Fibroblast of gingiva (primary cell): Measurements from ENCODE around the gene KISS1.
"Not testable (repeated sequence)": the region's sequence is repeated elsewhere in the genome, so short reads cannot be mapped to it uniquely, and the experiment has no call there.

Experiments
- DNase-seq: peaks from one replicate; pipeline ENCODE4 v3.0.0-alpha.2; 2011; ENCODE audit warnings: low read depth

Gene KISS1

GRCh38 chr1:204196068-204196795 lies at the start of gene KISS1:
TSS of gene KISS1 (minus strand) at chr1:204196491. CDS start at chr1:204192876, 3,615 bp downstream.
- DNase-seq: no peak

DNA sequence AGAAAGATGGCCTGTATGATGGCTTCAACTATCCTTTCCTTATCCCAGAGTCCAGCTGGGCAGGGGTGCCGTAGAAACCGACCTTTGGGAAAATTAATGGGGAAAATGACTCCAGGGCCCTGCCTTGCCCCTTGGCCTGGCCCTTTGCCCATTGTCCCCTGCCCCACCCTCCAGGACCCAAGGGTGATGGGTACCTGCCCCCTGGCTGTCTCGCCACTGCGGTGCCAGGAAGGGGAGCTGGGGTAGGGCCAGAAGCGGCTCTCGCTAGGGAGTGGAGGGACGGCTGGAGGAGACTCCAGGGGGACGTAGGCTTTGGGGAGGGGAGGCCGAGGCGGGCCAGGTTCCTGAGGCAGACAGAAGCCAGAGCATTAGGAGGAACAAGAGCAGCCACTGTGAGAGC lies 46.6 kb upstream of the KISS1 start:
- DNase-seq: no peak

DNA sequence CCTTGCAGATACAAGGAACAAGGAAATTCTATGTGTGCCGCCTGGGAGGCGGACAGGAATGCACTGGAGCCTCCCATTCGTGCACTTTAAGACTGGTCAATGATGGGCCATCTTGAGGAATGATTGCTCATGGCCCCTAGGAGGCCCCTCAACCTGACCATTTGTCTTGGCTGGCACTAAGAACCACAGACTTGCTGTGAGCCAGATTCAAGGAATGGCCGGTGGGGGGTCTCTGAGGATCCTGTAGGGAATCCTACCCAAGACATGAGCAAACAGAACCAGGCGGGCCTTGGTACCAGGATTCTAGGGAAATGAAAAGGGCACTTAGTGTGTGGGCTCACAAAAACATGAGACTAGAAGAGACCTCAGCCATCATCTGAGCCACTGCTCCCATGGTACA lies 45.6 kb upstream of the KISS1 start:
- DNase-seq: no peak

DNA sequence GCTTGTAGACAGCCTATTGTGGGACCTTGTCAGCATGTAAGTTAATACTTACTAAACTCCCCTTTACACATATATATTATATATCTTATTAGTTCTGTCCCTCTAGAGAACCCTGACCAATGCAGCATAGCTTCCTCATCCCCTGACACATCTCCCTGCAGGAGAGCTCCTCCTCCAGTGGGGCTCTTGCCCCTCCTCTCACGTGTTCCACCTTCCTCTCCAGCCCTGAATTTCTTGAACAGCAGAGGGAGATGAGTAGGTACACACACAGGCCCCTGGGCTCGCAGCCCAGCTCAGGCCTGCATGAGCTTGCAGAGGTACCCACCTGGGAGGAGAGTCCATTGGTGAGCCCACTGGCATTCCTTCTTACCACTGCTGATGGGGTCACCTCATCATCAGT lies 44.8 kb upstream of the KISS1 start:
- no peak for DNase-seq

DNA sequence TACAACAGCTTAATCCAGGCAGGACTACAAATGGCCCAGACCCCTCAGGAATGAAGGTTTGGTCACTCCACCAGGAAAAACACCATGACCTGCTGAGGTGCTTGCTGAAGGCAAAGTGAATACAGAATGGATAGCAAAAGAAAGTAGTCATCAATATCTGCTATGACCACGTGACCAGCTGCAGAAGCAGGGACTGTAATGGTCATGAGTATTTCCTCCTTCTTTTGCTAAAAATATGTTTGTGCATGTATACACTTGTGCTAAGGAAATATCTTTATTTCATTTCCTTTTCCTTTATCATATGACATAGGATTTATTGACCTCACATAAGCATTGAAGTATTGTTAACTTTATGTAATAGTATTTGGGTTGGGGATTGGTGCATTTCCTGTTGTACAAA lies 43.9 kb upstream of the KISS1 start:
- DNase-seq: no peak

DNA sequence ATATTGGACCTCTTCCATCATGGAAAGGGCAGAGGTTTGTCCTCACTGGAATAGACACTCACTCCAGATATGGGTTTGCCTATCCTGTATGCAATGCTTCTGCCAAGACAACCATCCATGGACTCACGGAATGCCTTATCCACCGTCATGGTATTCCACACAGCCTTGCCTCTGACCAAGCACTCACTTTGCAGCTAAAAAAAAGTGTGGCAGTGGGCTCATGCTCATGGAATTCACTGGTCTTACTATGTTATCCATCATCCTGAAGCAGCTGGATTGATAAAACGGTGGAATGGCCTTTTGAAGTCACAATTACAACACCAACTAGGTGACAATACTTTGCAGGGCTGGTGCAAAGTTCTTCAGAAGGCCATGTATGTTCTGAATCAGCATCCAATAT lies 43.1 kb upstream of the KISS1 start:
- not testable (repeated sequence) for DNase-seq

DNA sequence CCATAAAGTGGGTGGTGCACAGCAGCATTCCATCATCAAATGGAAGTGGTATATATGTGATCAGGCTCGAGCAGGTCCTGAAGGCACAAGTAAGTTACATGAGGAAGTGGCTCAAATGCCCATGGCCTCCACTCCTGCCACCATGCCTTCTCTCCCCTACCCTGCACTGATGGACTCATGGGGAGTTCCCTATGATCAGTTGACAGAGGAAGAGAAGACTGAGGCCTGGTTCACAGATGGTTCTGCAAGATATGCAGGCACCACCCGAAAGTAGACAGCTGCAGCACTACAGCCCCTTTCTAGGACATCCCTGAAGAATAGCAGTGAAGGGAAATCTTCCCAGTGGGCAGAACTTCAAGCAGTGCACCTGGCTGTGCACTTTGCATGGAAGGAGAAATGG lies 42.2 kb upstream of the KISS1 start:
- DNase-seq: not testable (repeated sequence)

GRCh38 chr1:204237515-204237914 lies 41.2 kb upstream of the KISS1 start:
- not testable (repeated sequence) for DNase-seq

DNA sequence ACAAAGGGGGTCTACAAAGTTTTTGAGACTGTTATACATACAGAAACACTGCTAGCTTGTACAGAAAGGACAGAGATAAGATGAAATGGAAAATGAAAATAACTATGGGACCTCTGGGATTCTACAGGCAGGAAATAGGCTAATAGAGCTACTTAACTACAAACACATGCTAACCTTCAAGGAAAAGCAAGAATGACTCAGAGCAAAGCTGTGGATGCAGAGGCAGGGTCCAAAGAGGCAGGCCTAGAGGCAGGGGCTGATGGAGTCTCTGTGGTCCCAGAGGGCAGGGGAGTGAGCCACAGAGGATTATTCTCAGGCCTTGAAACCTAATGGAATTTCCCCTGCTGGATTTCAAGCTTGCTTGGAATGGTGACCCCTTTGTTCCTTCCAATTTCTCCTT lies 36.2 kb upstream of the KISS1 start:
- peak; percentile 9 for DNase-seq

DNA sequence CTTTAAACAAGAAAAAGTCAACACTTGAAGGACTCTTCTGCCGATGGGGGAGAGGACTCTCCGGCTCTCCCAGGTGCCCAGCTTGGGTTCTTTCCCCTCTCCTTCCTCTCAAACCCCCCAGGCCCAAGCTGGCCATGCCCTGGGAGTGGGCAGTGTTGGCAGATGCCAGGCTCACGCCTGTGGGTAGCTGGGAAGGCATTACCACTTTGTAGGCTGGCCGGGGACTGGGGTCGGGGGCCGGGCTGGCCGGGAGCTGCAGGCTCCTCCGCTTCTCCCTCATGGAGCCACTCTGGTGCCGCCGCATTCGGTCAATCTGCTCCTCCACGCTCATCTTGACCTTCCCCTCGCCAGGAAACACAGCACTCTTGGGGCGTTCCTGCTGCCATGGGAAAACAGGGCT lies 33.9 kb upstream of the KISS1 start:
- DNase-seq: no peak

GRCh38 chr1:204228896-204229295 lies 32.6 kb upstream of the KISS1 start:
- DNase-seq: no peak

DNA sequence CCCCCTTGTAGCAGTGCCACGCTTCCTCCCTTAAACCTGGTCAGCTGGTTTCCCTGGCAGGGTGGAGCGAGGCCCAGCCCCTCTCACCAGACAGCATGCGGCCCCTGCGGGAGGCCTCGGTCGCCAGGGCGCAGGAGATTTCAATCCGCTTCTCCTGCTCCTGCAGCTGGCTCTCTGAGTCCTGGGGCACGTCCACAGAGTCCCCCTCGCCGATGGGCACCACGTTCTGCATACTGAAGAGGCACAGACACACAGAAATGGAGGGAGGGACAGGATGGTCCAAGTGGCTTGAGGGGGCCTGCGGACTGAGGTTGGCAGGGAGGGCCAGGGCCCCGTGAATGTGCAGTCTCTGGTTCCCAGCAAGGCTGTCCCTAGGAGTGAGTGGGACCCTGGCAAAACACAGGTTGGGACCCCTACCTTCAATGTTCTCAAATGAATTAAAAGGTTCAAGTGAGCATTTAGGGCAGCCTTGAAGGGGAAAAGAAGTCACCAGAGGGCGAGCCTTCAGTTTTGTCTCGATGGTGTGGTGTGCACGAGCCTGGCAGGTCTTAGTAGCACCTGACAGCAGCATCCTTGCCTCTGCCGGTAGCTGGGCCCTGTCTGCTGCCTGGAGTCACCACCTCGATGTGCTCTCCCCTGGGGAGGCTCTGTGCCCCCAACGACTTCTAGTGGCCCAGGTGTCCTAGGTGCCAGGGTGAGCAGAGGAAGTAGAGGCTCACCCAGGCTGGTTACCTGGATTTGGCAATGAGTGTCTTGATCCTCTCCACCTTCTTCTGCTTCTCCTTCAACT lies 31.9 kb upstream of the KISS1 start:
- no peak for DNase-seq

GRCh38 chr1:204227351-204227750 lies 31.1 kb upstream of the KISS1 start:
- DNase-seq: no peak

DNA sequence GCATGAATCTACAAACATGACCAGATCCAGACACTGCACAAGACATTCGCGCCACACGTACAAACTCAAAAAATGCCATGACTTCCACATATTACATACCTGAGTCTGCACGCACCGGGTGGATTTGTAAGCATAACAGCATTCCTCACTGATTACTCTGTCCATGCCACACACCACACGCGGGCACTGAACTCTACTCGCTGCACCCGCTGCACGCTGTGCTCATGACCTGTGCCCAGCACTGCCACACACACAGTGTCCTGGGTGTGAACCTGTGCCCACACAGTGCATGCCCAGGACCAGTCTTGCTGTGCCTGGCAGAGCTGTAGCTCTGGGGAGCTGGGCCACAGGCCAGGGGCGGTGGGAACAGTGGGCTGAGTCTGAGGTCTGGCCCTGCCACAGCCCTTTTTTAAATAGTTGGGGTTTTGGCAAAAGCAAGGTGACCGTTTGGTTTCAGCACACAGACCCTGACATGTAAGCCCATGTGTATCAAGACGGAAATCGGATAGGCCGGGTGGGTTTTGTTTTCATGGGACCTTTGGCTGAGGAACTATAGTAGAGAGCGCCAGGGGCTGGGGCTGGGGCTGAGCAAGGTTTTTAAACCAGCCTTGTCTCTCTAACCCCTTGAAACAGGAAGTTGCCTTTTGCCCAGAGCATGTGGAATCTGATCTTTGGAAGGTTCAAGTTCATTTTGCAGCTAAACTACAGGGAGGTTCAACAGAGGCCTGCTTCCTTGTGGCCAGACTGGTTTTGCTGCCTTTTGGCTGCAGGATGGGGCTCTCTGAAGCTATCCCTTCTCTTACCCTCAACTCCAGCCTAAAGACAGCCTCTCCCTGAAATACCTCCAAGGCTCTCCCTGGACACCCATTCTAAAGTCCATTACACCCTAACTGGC lies 29.8 kb upstream of the KISS1 start:
- DNase-seq: peak; percentile 17

DNA sequence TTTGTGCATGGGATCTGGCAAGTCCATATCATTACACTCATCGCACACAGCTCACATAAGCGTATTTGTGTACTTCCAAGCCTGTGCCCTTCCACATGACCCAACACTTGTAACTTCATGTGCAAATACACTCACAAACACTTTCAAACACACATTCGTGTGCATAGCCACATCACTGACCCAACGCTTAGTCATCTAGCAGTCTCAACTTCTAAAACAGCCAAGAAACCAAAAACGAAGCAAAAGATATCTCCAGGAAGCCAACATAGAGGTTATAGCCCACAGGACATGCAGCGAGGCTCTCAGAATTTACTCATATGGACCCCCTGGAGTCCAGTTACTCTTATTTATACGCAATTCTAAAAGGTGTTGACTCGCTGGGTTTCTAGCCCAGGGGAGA lies 28.4 kb upstream of the KISS1 start:
- no peak for DNase-seq

DNA sequence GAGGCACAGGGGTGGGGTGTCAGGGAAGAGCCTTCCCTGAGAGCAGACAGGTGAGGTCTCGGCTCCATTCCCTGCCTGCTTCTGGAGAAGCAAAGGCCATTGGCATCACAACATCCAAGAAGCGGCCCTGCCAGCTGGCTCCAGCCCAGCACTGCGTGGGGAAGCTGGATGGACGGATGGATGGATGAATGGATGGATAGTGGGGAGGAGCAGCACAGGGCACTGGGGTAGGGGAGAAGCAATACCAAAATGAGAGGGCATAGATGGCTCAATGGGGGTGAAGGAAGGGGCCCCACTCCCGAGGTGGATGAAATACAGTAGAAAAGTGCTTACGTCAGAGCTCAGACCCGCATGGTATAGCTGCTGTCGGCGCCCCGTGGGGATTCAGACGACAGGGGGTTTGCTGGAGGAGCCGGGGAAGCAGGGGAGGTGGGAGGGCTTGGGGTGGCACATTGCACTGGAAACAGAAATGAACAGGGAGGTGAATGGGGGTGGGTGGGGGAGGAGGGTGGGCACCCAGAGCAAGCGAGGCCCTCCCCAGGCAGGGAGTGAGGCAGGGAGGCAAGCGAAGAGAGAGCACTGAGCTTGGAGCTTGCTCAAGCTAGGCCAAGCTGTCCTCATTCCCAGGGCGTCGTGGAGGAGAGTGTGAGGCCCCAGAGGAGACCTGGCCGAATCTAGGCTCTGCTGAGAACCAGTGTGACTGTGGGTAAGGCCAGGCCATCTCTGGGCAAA lies 27.0 kb upstream of the KISS1 start:
- DNase-seq: no peak

GRCh38 chr1:204222764-204223055 lies 26.4 kb upstream of the KISS1 start:
- DNase-seq: no peak

DNA sequence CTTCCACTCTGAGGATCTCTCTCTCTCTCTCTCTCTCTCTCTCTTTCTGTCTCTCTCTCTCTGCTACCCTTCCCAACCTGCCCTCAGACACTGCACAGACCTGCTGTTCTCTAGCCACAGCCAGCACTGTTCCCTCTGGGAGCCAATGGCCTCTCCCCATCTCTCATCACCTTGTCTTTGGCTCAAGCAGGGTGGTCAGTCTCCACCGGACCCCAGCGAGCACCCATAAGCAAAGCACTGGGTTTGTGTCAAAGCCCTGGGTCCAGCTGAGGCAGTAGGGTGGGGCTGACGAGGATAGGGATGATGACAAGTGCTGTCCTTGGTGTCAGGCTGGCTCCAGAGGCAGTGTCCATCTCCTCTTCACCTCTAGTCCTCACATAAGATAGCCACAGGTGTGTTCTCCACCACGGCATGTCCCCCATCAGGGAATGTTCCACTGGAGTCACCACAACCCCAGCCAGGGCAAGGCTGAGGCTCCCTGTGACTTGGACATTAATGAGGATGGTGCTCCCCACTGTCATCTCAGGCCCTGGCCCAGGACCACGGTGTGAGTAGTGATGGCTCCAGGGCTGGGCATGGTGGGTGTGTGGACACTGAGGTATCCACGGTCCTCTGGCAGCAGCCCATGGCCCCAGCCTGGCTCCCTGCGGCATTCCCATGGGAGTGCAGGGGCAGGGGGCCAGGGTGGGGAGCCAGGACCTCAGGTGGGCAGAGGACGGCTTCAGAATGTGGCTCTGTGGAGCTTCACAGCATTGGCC lies 25.9 kb upstream of the KISS1 start:
- no peak for DNase-seq

- DNase-seq: no peak
These were observed 25.0 kb upstream of the KISS1 start for GRCh38 chr1:204221271-204221670.

DNA sequence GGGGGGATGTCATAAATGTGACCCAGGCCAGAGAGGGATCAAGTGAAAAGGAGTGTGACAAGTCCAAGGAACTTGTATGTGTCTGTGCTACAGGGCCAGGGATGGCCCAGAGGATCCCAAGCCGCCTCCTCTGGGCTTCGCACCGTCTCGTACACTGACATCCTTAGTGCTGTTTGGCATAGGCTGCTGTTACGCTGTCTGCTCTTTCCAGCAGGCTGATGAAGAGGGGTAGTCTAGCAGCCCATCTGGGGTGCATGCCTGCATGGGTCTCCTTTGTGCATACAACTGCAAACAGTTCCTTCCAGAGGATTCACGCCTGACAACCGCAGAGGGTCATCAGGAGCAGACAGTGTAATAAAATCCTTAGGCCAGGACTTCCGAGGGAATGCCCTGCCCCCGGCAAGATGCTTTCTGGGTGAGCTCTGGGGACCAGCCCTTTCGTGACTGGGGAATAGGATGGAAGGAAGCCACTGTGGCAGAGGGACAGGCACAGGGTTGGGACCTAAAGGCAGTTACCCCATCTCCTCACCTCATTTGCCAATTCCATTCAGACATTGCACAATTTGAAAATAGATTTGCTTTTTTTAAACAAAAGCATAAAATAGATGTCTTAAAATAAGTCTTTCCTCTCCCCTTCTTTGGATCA lies 23.8 kb upstream of the KISS1 start:
- DNase-seq: peak; percentile 11

DNA sequence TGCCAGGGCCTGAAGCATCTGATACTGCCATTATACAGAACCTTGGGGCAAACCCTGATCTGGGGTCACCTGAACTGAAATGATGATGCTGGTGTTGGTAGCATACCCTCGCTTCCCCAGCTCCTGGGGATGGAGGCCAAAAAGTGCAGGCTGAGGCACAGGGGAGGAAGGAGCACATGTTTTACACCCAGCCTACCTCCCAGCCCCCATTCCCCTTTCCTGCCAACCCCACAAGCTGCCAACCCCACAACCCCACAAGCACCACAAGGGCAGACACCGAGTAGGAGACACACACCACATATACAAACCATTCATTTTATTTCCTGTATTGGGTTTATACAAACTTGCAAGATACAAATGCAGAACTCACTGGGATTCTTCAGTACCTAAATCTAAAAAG lies 22.3 kb upstream of the KISS1 start:
- no peak for DNase-seq
